Liver (tissue), 9 donors: Measurements from ENCODE around the gene SLC39A3. TPM values are rescaled to one million over a fixed set of nuclear protein-coding genes. Genes with fewer than 3 reads are reported as not detected.

Source experiments
- DNase-seq: peaks from one replicate; pipeline ENCODE4 v3.0.0-alpha.2; 2017; ENCODE audit warnings: low spot score
- H3K27ac ChIP-seq, 2 donors: one replicate each; pipeline ENCODE4 v1.7.0; 2013; ENCODE audit warnings: inconsistent platforms in 2 of 2, low read length in 2 of 2, control low read depth in 1 of 2, low read depth in 1 of 2, mild to moderate bottlenecking in 1 of 2
- H3K27me3 ChIP-seq, 4 donors: one replicate each; pipeline versions ENCODE4 v1.6.1 to v1.7.0; 2013; ENCODE audit warnings: low read length in 3 of 4, inconsistent platforms in 1 of 4, mild to moderate bottlenecking in 1 of 4, moderate library complexity in 1 of 4; ENCODE audit not compliant: control insufficient read depth in 4 of 4, insufficient read depth in 4 of 4
- H3K36me3 ChIP-seq, 4 donors: one replicate each; pipeline versions ENCODE4 v1.6.1 to v1.7.0; 2013; ENCODE audit warnings: low read length in 3 of 4, mild to moderate bottlenecking in 3 of 4, low read depth in 1 of 4, moderate library complexity in 1 of 4; ENCODE audit not compliant: control insufficient read depth in 4 of 4, insufficient read depth in 3 of 4
- H3K4me1 ChIP-seq, 4 donors: one replicate each; pipeline versions ENCODE4 v1.6.1 to v1.7.0; 2013; ENCODE audit warnings: low read length in 3 of 4, mild to moderate bottlenecking in 3 of 4, moderate library complexity in 1 of 4; ENCODE audit not compliant: control insufficient read depth in 4 of 4, insufficient read depth in 4 of 4
- H3K4me3 ChIP-seq, 3 donors: one replicate each; pipeline versions ENCODE4 v1.6.1 to v1.7.0; 2013; ENCODE audit warnings: low read length in 3 of 3, control low read depth in 1 of 3, low read depth in 1 of 3, mild to moderate bottlenecking in 1 of 3
- H3K9ac ChIP-seq, 2 donors: one replicate each; pipeline ENCODE4 v1.7.0; 2013; ENCODE audit warnings: low read length in 2 of 2, mild to moderate bottlenecking in 2 of 2, moderate library complexity in 2 of 2, control low read depth in 1 of 2, low read depth in 1 of 2
- H3K9me3 ChIP-seq, 4 donors: one replicate each; pipeline versions ENCODE4 v1.6.1 to v1.7.0; 2013; ENCODE audit warnings: low read length in 3 of 4; ENCODE audit not compliant: control insufficient read depth in 4 of 4
- EGR1 ChIP-seq, 2 donors: IDR thresholded peaks; 2 replicates each; pipeline ENCODE4 v1.6.1; 2016 to 2018; ENCODE audit warnings: antibody characterized with exemption in 2 of 2, low read depth in 2 of 2
- FOXA2 ChIP-seq: IDR thresholded peaks from 2 replicates; pipeline ENCODE4 v1.6.1; 2016; ENCODE audit warnings: antibody characterized with exemption
- GABPA ChIP-seq, 2 donors: IDR thresholded peaks in 1 of 2; conservative IDR thresholded peaks in 1 of 2; 2 replicates each; pipeline ENCODE4 v1.6.1; 2016; ENCODE audit warnings: antibody characterized with exemption in 2 of 2, mild to moderate bottlenecking in 1 of 2, moderate library complexity in 1 of 2
- HNF4A ChIP-seq, 2 donors: conservative IDR thresholded peaks; 2 replicates each; pipeline ENCODE4 v1.6.1; 2016; ENCODE audit warnings: antibody characterized with exemption in 2 of 2, mild to moderate bottlenecking in 2 of 2
- HNF4G ChIP-seq: IDR thresholded peaks from 2 replicates; pipeline ENCODE4 v1.6.1; 2016; ENCODE audit warnings: antibody characterized with exemption
- NR2F2 ChIP-seq: IDR thresholded peaks from 2 replicates; pipeline ENCODE4 v1.6.1; 2016; ENCODE audit warnings: antibody characterized with exemption
- RAD21 ChIP-seq, 2 donors: IDR thresholded peaks; 2 replicates each; pipeline ENCODE4 v1.6.1; 2016; ENCODE audit warnings: antibody characterized with exemption in 2 of 2, mild to moderate bottlenecking in 2 of 2
- RXRA ChIP-seq, 2 donors: IDR thresholded peaks; 2 replicates each; pipeline ENCODE4 v1.6.1; 2017 to 2018; ENCODE audit warnings: antibody characterized with exemption in 2 of 2, mild to moderate bottlenecking in 1 of 2
- SP1 ChIP-seq: IDR thresholded peaks from 2 replicates; pipeline ENCODE4 v1.6.1; 2018; ENCODE audit warnings: antibody characterized with exemption, mild to moderate bottlenecking
- YY1 ChIP-seq: IDR thresholded peaks from 2 replicates; pipeline ENCODE4 v1.6.1; 2016; ENCODE audit warnings: antibody characterized with exemption, mild to moderate bottlenecking
- WGBS: extraction: QIAGEN DNeasy Blood & Tissue Kit; methylation state at CpG from one replicate; pipeline ENCODE4 v1.1.7; 2013; 5-methylcytosine and 5-hydroxymethylcytosine counted together
- polyA plus RNA-seq, 2 donors: library from polyadenylated mRNA; stranded (reverse) in 1 of 2; unstranded in 1 of 2; fragments of 200-250 nt in 1 of 2; fragments of >200 nt in 1 of 2; fragmentation: Nextera tagmentation in 1 of 2; extraction: Ambion mirVana in 1 of 2; gene quantifications; one replicate each; pipeline versions ENCODE4 v1.2.1 to v1.2.3, GENCODE V29; 2013 to 2015
- total RNA-seq, 2 donors: library from RNA; depleted of rRNA; stranded (reverse); fragments of >200 nt; gene quantifications; one replicate each; pipeline ENCODE4 v1.2.3, GENCODE V29; 2014
- TF ChIP-seq, protein P1 (sequence below): IDR thresholded peaks from 2 replicates; pipeline ENCODE4 v1.6.1; 2016; ENCODE audit warnings: antibody characterized with exemption
- TF ChIP-seq, protein P2 (sequence below): IDR thresholded peaks from 2 replicates; pipeline ENCODE4 v1.6.1; 2016; ENCODE audit warnings: antibody characterized with exemption, mild to moderate bottlenecking
- TF ChIP-seq, protein P3 (sequence below): IDR thresholded peaks from 2 replicates; pipeline ENCODE4 v1.6.1; 2016; ENCODE audit warnings: antibody characterized with exemption
- donor health status: healthy.
- donor health status: healthy.
- donor health status: healthy.
- donor health status: healthy.
- donor health status: healthy.

Gene SLC39A3
- total and polyA plus RNA-seq, 4 donors: 19.8 to 29.0 (median 24.2) TPM

DNA sequence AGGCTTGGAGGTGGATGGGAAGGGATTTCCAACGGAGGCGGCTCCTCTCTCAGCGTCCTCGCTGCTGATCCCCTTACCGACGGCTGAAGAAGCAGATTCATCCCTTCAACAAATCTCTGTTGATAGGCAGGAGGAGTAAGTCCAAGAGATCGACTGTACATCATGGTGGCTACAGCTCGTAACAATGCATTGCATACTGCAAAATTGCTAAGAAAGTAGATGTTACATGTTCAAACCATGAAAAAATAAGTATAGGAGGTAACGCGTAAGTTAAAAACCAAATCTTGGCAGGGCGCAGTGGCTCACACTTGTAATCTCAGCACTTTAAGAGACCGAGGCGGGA lies 468 bp upstream of the SLC39A3 start:
- 44% methylated on average over 13 of the region's 13 CpGs for WGBS

DNA sequence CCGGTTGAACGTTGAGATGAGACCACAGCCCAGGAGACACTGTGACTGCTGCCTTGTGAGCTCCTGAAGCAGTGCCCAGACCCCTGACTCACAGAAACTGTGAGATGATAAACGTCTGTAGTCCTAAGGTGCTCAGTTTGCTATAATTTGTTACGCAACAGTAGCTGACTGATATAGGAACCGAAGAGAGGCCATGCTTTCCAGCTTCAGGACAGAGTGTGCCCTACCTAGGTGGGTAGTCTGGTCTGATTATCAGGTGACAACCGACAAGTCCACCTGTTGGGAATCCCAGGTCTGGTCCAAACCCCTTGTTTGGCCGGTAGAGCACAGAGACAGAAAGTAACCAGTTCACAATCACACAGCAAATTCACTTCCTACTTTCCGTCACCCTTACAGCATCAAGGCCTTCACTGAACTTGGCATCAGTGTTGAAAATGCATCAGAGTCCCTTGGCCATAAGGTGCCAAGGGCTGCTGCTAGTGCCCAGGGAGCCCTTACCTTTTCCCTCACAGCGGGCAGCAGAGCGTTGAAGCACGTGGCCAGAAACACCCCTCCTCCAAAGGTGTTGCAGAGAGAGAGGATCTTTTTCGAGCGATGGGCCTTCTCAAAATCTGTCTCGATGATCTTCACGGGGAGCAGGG lies 3.1 kb downstream of the SLC39A3 start:
- Histone ChIP-seq H3K36me3 (peaks cover 5 to 30% (median 9%) of the 10 kb centered on the region in 4 donors), H3K4me3 (no peak overlapping the region), H3K27ac (no peak overlapping the region), H3K9me3 (peaks cover 0 to 2% (median 0%) of the 10 kb centered on the region in 4 donors), H3K27me3 (no peaks in the 10 kb centered on the region), H3K4me1 (peaks cover 4 to 10% (median 8%) of the 10 kb centered on the region in 4 donors), H3K9ac (no peak overlapping the region)
- DNase-seq: no peak
- WGBS: 96% methylated on average over 15 of the region's 15 CpGs
- TF ChIP-seq SP1: no peak
- TF ChIP-seq YY1: no peak
- no peak for TF ChIP-seq RAD21 (IDR thresholded peaks at IDR 0.05)
- TF ChIP-seq NR2F2: no peak
- TF ChIP-seq, protein P1, sequence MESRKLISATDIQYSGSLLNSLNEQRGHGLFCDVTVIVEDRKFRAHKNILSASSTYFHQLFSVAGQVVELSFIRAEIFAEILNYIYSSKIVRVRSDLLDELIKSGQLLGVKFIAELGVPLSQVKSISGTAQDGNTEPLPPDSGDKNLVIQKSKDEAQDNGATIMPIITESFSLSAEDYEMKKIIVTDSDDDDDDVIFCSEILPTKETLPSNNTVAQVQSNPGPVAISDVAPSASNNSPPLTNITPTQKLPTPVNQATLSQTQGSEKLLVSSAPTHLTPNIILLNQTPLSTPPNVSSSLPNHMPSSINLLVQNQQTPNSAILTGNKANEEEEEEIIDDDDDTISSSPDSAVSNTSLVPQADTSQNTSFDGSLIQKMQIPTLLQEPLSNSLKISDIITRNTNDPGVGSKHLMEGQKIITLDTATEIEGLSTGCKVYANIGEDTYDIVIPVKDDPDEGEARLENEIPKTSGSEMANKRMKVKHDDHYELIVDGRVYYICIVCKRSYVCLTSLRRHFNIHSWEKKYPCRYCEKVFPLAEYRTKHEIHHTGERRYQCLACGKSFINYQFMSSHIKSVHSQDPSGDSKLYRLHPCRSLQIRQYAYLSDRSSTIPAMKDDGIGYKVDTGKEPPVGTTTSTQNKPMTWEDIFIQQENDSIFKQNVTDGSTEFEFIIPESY: no peak
- no peak for TF ChIP-seq FOXA2
- TF ChIP-seq HNF4A (conservative IDR thresholded peaks at IDR 0.05): no peak
- TF ChIP-seq GABPA (IDR thresholded peaks at IDR 0.05 in 1 of 2, conservative IDR thresholded peaks at IDR 0.05 in 1 of 2): no peak
- TF ChIP-seq HNF4G: no peak
- TF ChIP-seq RXRA (IDR thresholded peaks at IDR 0.05): no peak
- TF ChIP-seq, protein P2, sequence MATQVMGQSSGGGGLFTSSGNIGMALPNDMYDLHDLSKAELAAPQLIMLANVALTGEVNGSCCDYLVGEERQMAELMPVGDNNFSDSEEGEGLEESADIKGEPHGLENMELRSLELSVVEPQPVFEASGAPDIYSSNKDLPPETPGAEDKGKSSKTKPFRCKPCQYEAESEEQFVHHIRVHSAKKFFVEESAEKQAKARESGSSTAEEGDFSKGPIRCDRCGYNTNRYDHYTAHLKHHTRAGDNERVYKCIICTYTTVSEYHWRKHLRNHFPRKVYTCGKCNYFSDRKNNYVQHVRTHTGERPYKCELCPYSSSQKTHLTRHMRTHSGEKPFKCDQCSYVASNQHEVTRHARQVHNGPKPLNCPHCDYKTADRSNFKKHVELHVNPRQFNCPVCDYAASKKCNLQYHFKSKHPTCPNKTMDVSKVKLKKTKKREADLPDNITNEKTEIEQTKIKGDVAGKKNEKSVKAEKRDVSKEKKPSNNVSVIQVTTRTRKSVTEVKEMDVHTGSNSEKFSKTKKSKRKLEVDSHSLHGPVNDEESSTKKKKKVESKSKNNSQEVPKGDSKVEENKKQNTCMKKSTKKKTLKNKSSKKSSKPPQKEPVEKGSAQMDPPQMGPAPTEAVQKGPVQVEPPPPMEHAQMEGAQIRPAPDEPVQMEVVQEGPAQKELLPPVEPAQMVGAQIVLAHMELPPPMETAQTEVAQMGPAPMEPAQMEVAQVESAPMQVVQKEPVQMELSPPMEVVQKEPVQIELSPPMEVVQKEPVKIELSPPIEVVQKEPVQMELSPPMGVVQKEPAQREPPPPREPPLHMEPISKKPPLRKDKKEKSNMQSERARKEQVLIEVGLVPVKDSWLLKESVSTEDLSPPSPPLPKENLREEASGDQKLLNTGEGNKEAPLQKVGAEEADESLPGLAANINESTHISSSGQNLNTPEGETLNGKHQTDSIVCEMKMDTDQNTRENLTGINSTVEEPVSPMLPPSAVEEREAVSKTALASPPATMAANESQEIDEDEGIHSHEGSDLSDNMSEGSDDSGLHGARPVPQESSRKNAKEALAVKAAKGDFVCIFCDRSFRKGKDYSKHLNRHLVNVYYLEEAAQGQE: no peak
- no peak for TF ChIP-seq EGR1 (IDR thresholded peaks at IDR 0.05; ENCODE audit: low read depth in 2 of 2)

More for the DNA sequence above, 468 bp upstream of the SLC39A3 start:
- peaks cover 0 to 2% (median 0%) of the 10 kb centered on the region in 4 donors for H3K9me3 ChIP-seq
- H3K27me3 ChIP-seq: no peaks in the 10 kb centered on the region
- no peak overlapping the region for H3K9ac ChIP-seq
- TF ChIP-seq GABPA (IDR thresholded peaks at IDR 0.05 in 1 of 2, conservative IDR thresholded peaks at IDR 0.05 in 1 of 2) (peak in 1 of 2 donors; percentile 41), FOXA2 (no peak)
- DNase-seq: no peak
- no peak overlapping the region for H3K4me3 ChIP-seq
- H3K36me3 ChIP-seq: peaks cover 1 to 17% (median 8%) of the 10 kb centered on the region in 4 donors
- H3K4me1 ChIP-seq: peaks cover 4 to 10% (median 8%) of the 10 kb centered on the region in 4 donors
- no peak overlapping the region for H3K27ac ChIP-seq

DNA sequence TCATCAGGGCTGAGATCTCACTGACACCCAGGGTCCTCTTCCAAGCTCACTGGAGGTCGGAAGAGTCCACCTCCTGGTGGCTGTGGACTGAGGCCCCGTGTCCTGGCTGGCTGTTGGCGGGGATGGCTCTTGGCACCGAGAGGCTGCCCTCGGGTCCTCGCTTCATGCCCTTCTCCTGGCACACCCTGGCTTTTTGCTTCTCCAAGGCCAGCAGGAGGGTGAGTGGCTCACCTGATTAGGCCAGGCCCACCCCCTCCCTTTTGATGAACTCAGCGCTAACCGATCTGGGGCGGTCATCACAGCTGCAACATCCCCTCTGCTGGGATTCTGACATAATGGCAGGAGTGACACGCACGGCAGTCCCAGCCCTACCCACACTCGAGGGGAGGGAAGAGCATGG lies 4.4 kb downstream of the SLC39A3 start:
- peaks cover 5 to 30% (median 9%) of the 10 kb centered on the region in 4 donors for H3K36me3 ChIP-seq
- 97% methylated on average over 12 of the region's 12 CpGs for WGBS

More for the DNA sequence above, 4.4 kb downstream of the SLC39A3 start:
- Histone ChIP-seq H3K9ac (no peak overlapping the region), H3K4me1 (peaks cover 4 to 10% (median 8%) of the 10 kb centered on the region in 4 donors), H3K27me3 (no peaks in the 10 kb centered on the region), H3K27ac (no peak overlapping the region), H3K4me3 (no peak overlapping the region), H3K9me3 (peaks cover 0 to 2% (median 0%) of the 10 kb centered on the region in 4 donors)
- no peak for DNase-seq
- TF ChIP-seq FOXA2: no peak
- TF ChIP-seq HNF4G: no peak
- TF ChIP-seq, protein P3, sequence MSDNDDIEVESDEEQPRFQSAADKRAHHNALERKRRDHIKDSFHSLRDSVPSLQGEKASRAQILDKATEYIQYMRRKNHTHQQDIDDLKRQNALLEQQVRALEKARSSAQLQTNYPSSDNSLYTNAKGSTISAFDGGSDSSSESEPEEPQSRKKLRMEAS: no peak
- no peak for TF ChIP-seq SP1
